ENCODE results near the gene MYO5B.

MYO5B gene

GRCh38 chr18:49812286-49813068, 382.5 kb downstream of the MYO5B start:
- no peak for TF ChIP-seq CTCF (IDR thresholded peaks at IDR 0.05)

- no peak for TF ChIP-seq CTCF (IDR thresholded peaks at IDR 0.05)
Measured at GRCh38 chr18:49811151-49811938, 383.6 kb downstream of the MYO5B start.

GRCh38 chr18:49804096-49804495, 390.9 kb downstream of the MYO5B start:
- TF ChIP-seq CTCF (IDR thresholded peaks at IDR 0.05) = no peak

GRCh38 chr18:49802623-49803022, 392.3 kb downstream of the MYO5B start:
- TF ChIP-seq CTCF (IDR thresholded peaks at IDR 0.05) = no peak

- TF ChIP-seq CTCF (IDR thresholded peaks at IDR 0.05) = no peak
Measured at GRCh38 chr18:49798001-49798400, 396.9 kb downstream of the MYO5B start.

GRCh38 chr18:49795612-49796552, 399.1 kb downstream of the MYO5B start:
- TF ChIP-seq CTCF (IDR thresholded peaks at IDR 0.05) = no peak

GRCh38 chr18:49794743-49795142, 400.2 kb downstream of the MYO5B start:
- TF ChIP-seq CTCF (IDR thresholded peaks at IDR 0.05) = no peak

Measured in LNCAP (cell line).